Spleen (tissue), 11 donors: ENCODE data around the gene CFAP77. TPM values are rescaled to one million over a fixed set of nuclear protein-coding genes. Genes with fewer than 3 reads are reported as not detected.

Experiments used
- DNase-seq: peaks from one replicate; pipeline ENCODE4 v3.0.0-alpha.2; 2020
- H3K27ac ChIP-seq, 8 donors: fragments of 200-600 bp; sonication (generic) in 7 of 8; 1 replicate in 4 of 8; 2 replicates in 4 of 8; pipeline versions ENCODE4 v1.5.0 to v1.8.0; 2016 to 2021; ENCODE audit warnings: inconsistent platforms in 4 of 8, mild to moderate bottlenecking in 4 of 8, moderate library complexity in 1 of 8
- H3K27me3 ChIP-seq, 7 donors: fragments of 200-600 bp; sonication (generic) in 6 of 7; replicated peaks in 1 of 7; 1 replicate in 4 of 7; 2 replicates in 3 of 7; pipeline versions ENCODE4 v1.5.0 to v1.8.0; 2016 to 2021; ENCODE audit warnings: inconsistent platforms in 3 of 7, mild to moderate bottlenecking in 1 of 7
- H3K36me3 ChIP-seq, 6 donors: fragments of 200-600 bp; sonication (generic) in 5 of 6; 1 replicate in 4 of 6; 2 replicates in 2 of 6; pipeline versions ENCODE4 v1.5.0 to v1.8.0; 2016 to 2021; ENCODE audit warnings: inconsistent platforms in 2 of 6
- H3K4me1 ChIP-seq, 6 donors: fragments of 200-600 bp; sonication (generic) in 5 of 6; 1 replicate in 3 of 6; 2 replicates in 3 of 6; pipeline versions ENCODE4 v1.5.0 to v1.8.0; 2016 to 2021; ENCODE audit warnings: inconsistent platforms in 3 of 6
- H3K4me3 ChIP-seq, 8 donors: fragments of 200-600 bp; sonication (generic) in 7 of 8; 1 replicate in 4 of 8; 2 replicates in 4 of 8; pipeline versions ENCODE4 v1.5.0 to v1.8.0; 2016 to 2021; ENCODE audit warnings: inconsistent platforms in 4 of 8, mild to moderate bottlenecking in 4 of 8, moderate library complexity in 2 of 8
- H3K9me3 ChIP-seq, 8 donors: fragments of 200-600 bp; sonication (generic) in 7 of 8; 1 replicate in 4 of 8; 2 replicates in 4 of 8; pipeline versions ENCODE4 v1.5.0 to v1.8.0; 2016 to 2021; ENCODE audit warnings: inconsistent platforms in 4 of 8
- CTCF ChIP-seq, 11 experiments: fragments of 200-600 bp in 7 of 11; fragments of 450-650 bp in 4 of 11; sonication (generic) in 4 of 11; IDR thresholded peaks in 8 of 11; conservative IDR thresholded peaks in 3 of 11; 1 replicate in 7 of 11; 2 replicates in 4 of 11; pipeline versions ENCODE4 v1.4.0 to v1.8.0; 2016 to 2021; ENCODE audit warnings: antibody characterized with exemption in 11 of 11, inconsistent platforms in 4 of 11, mild to moderate bottlenecking in 1 of 11
- POLR2A ChIP-seq, 3 donors: fragments of 450-650 bp; IDR thresholded peaks; one replicate each; pipeline ENCODE4 v1.5.1; 2017; ENCODE audit warnings: antibody characterized with exemption in 3 of 3, mild to moderate bottlenecking in 1 of 3
- POLR2AphosphoS5 ChIP-seq, 3 donors: sonication (generic); formaldehyde crosslinking; IDR thresholded peaks; one replicate each; pipeline ENCODE4 v1.5.1; 2017; ENCODE audit warnings: antibody characterized with exemption in 3 of 3
- WGBS, 5 donors: extraction: QIAGEN DNeasy Blood & Tissue Kit in 3 of 5; methylation state at CpG; one replicate each; pipeline versions ENCODE4 v1.1.5 to v1.1.7; 2013 to 2018; 5-methylcytosine and 5-hydroxymethylcytosine counted together
- intact Hi-C: fragments of 100-400 bp; cut with DNase I; formaldehyde crosslinking; loops from one replicate; pipeline ENCODE4 v1.15.0; 2023; ENCODE audit warnings: low total_unique reads
- polyA plus RNA-seq, 3 donors: library from polyadenylated mRNA; stranded (reverse); fragments of 200-250 nt; gene quantifications; one replicate each; pipeline ENCODE4 v1.2.1, GENCODE V29; 2013
- total RNA-seq, 7 donors: library from RNA; depleted of rRNA in 3 of 7; stranded (reverse); fragments of >200 nt in 3 of 7; fragmentation: NEBNext Ultra II Directional in 4 of 7; extraction: Animal tissue kit (Norgen Biotek cat#: 25700) in 4 of 7; gene quantifications; one replicate each; pipeline versions ENCODE4 v1.1.0 to v1.2.1, GENCODE V29; 2016 to 2021
- donor health status: healthy with polysubstance abuse.
- donor health status: DM: no; HTN: no; CAD: no; lungs with moderate emphysema.
- donor health status: DM: no; HTN: no; CAD: no.
- donor health status: Bipolar disorder and iron deficiency.
- donor health status: healthy.
- donor health status: DM: no; HTN: no; CAD: no.
- donor health status: DM: yes; HTN: yes; CAD: no.

CFAP77 gene
- total and polyA plus RNA-seq, 10 donors: 0.06 TPM; not detected in 9

- Histone ChIP-seq H3K4me3 (no peak overlapping the region), H3K36me3 (no peaks in the 10 kb centered on the region), H3K27me3 (peaks cover 0 to 7% (median 0%) of the 10 kb centered on the region in 7 donors), H3K4me1 (no peaks in the 10 kb centered on the region), H3K27ac (no peak overlapping the region), H3K9me3 (no peaks in the 10 kb centered on the region)
- WGBS, 5 donors: 80 to 87% (median 82%) methylated on average over 5 of the region's 5 CpGs
- DNase-seq: no peak
- TF ChIP-seq POLR2A (IDR thresholded peaks at IDR 0.05): no peak
- no peak for TF ChIP-seq CTCF (IDR thresholded peaks at IDR 0.05 in 8 of 11, conservative IDR thresholded peaks at IDR 0.05 in 3 of 11)
- TF ChIP-seq POLR2AphosphoS5 (IDR thresholded peaks at IDR 0.05): no peak
- intact Hi-C loops: no loop called here
These were observed 115.5 kb downstream of the CFAP77 start for GRCh38 chr9:132525308-132526023.

- DNase-seq: no peak
- TF ChIP-seq POLR2AphosphoS5 (IDR thresholded peaks at IDR 0.05) (no peak), POLR2A (IDR thresholded peaks at IDR 0.05) (no peak), CTCF (IDR thresholded peaks at IDR 0.05 in 8 of 11, conservative IDR thresholded peaks at IDR 0.05 in 3 of 11) (no peak)
These were observed 121.2 kb downstream of the CFAP77 start for GRCh38 chr9:132531195-132531594.

GRCh38 chr9:132531710-132532570, 121.9 kb downstream of the CFAP77 start:
- DNase-seq: no peak

More at GRCh38 chr9:132531195-132531594, 121.2 kb downstream of the CFAP77 start:
- peaks cover 0 to 16% (median 12%) of the 10 kb centered on the region in 8 donors for H3K9me3 ChIP-seq
- peaks cover 0 to 34% (median 0%) of the 10 kb centered on the region in 7 donors for H3K27me3 ChIP-seq
- no peak overlapping the region for H3K4me3 ChIP-seq
- no peaks in the 10 kb centered on the region for H3K4me1 ChIP-seq
- intact Hi-C loops: no loop called here
- no peaks in the 10 kb centered on the region for H3K36me3 ChIP-seq
- 33 to 53% (median 51%) methylated on average over 13 of the region's 13 CpGs for WGBS, 5 donors
- H3K27ac ChIP-seq: no peak overlapping the region

More at GRCh38 chr9:132531710-132532570, 121.9 kb downstream of the CFAP77 start:
- peaks cover 0 to 34% (median 0%) of the 10 kb centered on the region in 7 donors for H3K27me3 ChIP-seq
- WGBS, 5 donors: 79 to 86% (median 84%) methylated on average over 25 of the region's 25 CpGs
- H3K4me1 ChIP-seq: no peaks in the 10 kb centered on the region
- no peaks in the 10 kb centered on the region for H3K36me3 ChIP-seq
- intact Hi-C loops: no loop called here
- H3K4me3 ChIP-seq: no peak overlapping the region
- no peak overlapping the region for H3K27ac ChIP-seq
- peaks cover 0 to 16% (median 12%) of the 10 kb centered on the region in 8 donors for H3K9me3 ChIP-seq
- TF ChIP-seq POLR2AphosphoS5 (IDR thresholded peaks at IDR 0.05) (no peak), CTCF (IDR thresholded peaks at IDR 0.05 in 8 of 11, conservative IDR thresholded peaks at IDR 0.05 in 3 of 11) (no peak), POLR2A (IDR thresholded peaks at IDR 0.05) (no peak)
